A673 (cell line): ENCODE data around the gene GOLGA8R.
"Not testable (repeated sequence)": the region's sequence is repeated elsewhere in the genome, so short reads cannot be mapped to it uniquely, and the experiment has no call there.

Source experiments
- CTCF ChIP-seq: fragments of 300-800, 200-600 bp; sonication (generic); conservative IDR thresholded peaks from 2 replicates; pipeline ENCODE4 v1.5.1; 2017; ENCODE audit warnings: low read depth, mild to moderate bottlenecking, antibody characterized with exemption, low read length, moderate library complexity, mixed read lengths
- EZH2 ChIP-seq: fragments of 200-600 bp; sonication (generic); IDR thresholded peaks from 2 replicates; pipeline ENCODE4 v1.6.1; 2017; ENCODE audit warnings: borderline replicate concordance, low read depth, mild to moderate bottlenecking, mixed read lengths, antibody characterized with exemption, low read length; ENCODE audit not compliant: poor library complexity, severe bottlenecking

- not testable (repeated sequence) for TF ChIP-seq CTCF, EZH2
These were observed 53.1 kb downstream of the GOLGA8R start for GRCh38 chr15:30360990-30361389.
